ENCODE results near the gene TM7SF2.

TM7SF2 gene

GRCh38 chr11:65156926-65157325, 45.3 kb downstream of the TM7SF2 start:
- no peak overlapping the region for H3K4me2 ChIP-seq (ENCODE audit: low read length)
- peaks cover 73% of the 10 kb centered on the region for H3K4me1 ChIP-seq (ENCODE audit: control insufficient read depth, low read length)
- no peak overlapping the region for H3K27ac ChIP-seq (ENCODE audit: low read depth, low read length)
- no peaks in the 10 kb centered on the region for H3K27me3 ChIP-seq (ENCODE audit: control insufficient read depth, low read length)
- H4K20me1 ChIP-seq (ENCODE audit: control insufficient read depth, insufficient read depth, low read depth, low read length) = no peaks in the 10 kb centered on the region
- H3K79me2 ChIP-seq (ENCODE audit: control insufficient read depth, low read length) = no peaks in the 10 kb centered on the region
- no peaks in the 10 kb centered on the region for H3K36me3 ChIP-seq (ENCODE audit: control insufficient read depth, low read length)
- H3K9me3 ChIP-seq (ENCODE audit: control insufficient read depth, insufficient read depth, low read length) = no peaks in the 10 kb centered on the region
- TF ChIP-seq CTCF (IDR thresholded peaks at IDR 0.05; ENCODE audit: low read depth, low read length, poor library complexity, severe bottlenecking) (no peak), EZH2phosphoT487 (IDR thresholded peaks at IDR 0.05; ENCODE audit: borderline replicate concordance, low read length) (no peak)
- H3K4me3 ChIP-seq (ENCODE audit: low read length) = no peak overlapping the region
- H3K9me2 ChIP-seq (replicated peaks; ENCODE audit: control insufficient read depth, low read length) = no peaks in the 10 kb centered on the region
- peaks cover 30% of the 10 kb centered on the region for H3F3A ChIP-seq (ENCODE audit: control insufficient read depth, insufficient read depth)

- Histone ChIP-seq H3K4me2 (ENCODE audit: low read length) (no peak overlapping the region), H3K4me3 (ENCODE audit: low read length) (no peak overlapping the region), H3K79me2 (ENCODE audit: control insufficient read depth, low read length) (no peaks in the 10 kb centered on the region), H3F3A (ENCODE audit: control insufficient read depth, insufficient read depth) (peaks cover 26% of the 10 kb centered on the region), H3K9me2 (replicated peaks; ENCODE audit: control insufficient read depth, low read length) (no peaks in the 10 kb centered on the region), H3K4me1 (ENCODE audit: control insufficient read depth, low read length) (peaks cover 68% of the 10 kb centered on the region), H3K27me3 (ENCODE audit: control insufficient read depth, low read length) (no peaks in the 10 kb centered on the region), H3K9me3 (ENCODE audit: control insufficient read depth, insufficient read depth, low read length) (no peaks in the 10 kb centered on the region), H3K36me3 (ENCODE audit: control insufficient read depth, low read length) (no peaks in the 10 kb centered on the region), H3K27ac (ENCODE audit: low read depth, low read length) (no peak overlapping the region), H4K20me1 (ENCODE audit: control insufficient read depth, insufficient read depth, low read depth, low read length) (no peaks in the 10 kb centered on the region)
- TF ChIP-seq CTCF (IDR thresholded peaks at IDR 0.05; ENCODE audit: low read depth, low read length, poor library complexity, severe bottlenecking) (no peak), EZH2phosphoT487 (IDR thresholded peaks at IDR 0.05; ENCODE audit: borderline replicate concordance, low read length) (no peak)
These were observed 45.7 kb downstream of the TM7SF2 start for GRCh38 chr11:65157336-65157735.

- no peaks in the 10 kb centered on the region for H3K9me3 ChIP-seq (ENCODE audit: control insufficient read depth, insufficient read depth, low read length)
- TF ChIP-seq EZH2phosphoT487 (IDR thresholded peaks at IDR 0.05; ENCODE audit: borderline replicate concordance, low read length) (no peak), CTCF (IDR thresholded peaks at IDR 0.05; ENCODE audit: low read depth, low read length, poor library complexity, severe bottlenecking) (no peak)
- H3K4me1 ChIP-seq (ENCODE audit: control insufficient read depth, low read length) = peaks cover 54% of the 10 kb centered on the region
- peak overlapping the region; percentile 87 for H3K27ac ChIP-seq (ENCODE audit: low read depth, low read length)
- H3K4me2 ChIP-seq (ENCODE audit: low read length) = peak overlapping the region; percentile 64
- H3K79me2 ChIP-seq (ENCODE audit: control insufficient read depth, low read length) = no peaks in the 10 kb centered on the region
- no peaks in the 10 kb centered on the region for H3K36me3 ChIP-seq (ENCODE audit: control insufficient read depth, low read length)
- H3K27me3 ChIP-seq (ENCODE audit: control insufficient read depth, low read length) = no peaks in the 10 kb centered on the region
- H3K4me3 ChIP-seq (ENCODE audit: low read length) = peak overlapping the region; percentile 55
- no peaks in the 10 kb centered on the region for H4K20me1 ChIP-seq (ENCODE audit: control insufficient read depth, insufficient read depth, low read depth, low read length)
- H3K9me2 ChIP-seq (replicated peaks; ENCODE audit: control insufficient read depth, low read length) = no peaks in the 10 kb centered on the region
- H3F3A ChIP-seq (ENCODE audit: control insufficient read depth, insufficient read depth) = peaks cover 17% of the 10 kb centered on the region
These were observed 47.3 kb downstream of the TM7SF2 start for GRCh38 chr11:65159012-65159411.

Data from DOHH2 (cell line).